Posterior vena cava (tissue), 2 donors: ENCODE results near the gene KHNYN. TPM values are rescaled to one million over a fixed set of nuclear protein-coding genes. Genes with fewer than 3 reads are reported as not detected.
A peak's percentile ranks its signal among the peaks of the same experiment; 100 is the strongest.
"Not testable (repeated sequence)": the region's sequence is repeated elsewhere in the genome, so short reads cannot be mapped to it uniquely, and the experiment has no call there.

Source experiments
- DNase-seq: peaks from one replicate; pipeline ENCODE4 v3.0.0-alpha.2; 2020; ENCODE audit warnings: low spot score
- intact Hi-C, 2 donors: fragments of 100-400 bp; cut with DNase I; formaldehyde crosslinking; loops; one replicate each; pipeline versions ENCODE4 v1.14.1 to v1.14.2; 2022 to 2023
- total RNA-seq, 2 donors: library from RNA; stranded (reverse); fragmentation: NEBNext Ultra II Directional; extraction: Animal tissue kit (Norgen Biotek cat#: 25700); gene quantifications; one replicate each; pipeline ENCODE4 v1.2.1, GENCODE V29; 2021
- donor health status: DM: yes; HTN: yes; CAD: no.
- donor health status: DM: yes; HTN: yes; CAD: no.

The KHNYN gene
- total RNA-seq, 2 donors from 2014 or later = 41.4 to 41.8 TPM

DNA sequence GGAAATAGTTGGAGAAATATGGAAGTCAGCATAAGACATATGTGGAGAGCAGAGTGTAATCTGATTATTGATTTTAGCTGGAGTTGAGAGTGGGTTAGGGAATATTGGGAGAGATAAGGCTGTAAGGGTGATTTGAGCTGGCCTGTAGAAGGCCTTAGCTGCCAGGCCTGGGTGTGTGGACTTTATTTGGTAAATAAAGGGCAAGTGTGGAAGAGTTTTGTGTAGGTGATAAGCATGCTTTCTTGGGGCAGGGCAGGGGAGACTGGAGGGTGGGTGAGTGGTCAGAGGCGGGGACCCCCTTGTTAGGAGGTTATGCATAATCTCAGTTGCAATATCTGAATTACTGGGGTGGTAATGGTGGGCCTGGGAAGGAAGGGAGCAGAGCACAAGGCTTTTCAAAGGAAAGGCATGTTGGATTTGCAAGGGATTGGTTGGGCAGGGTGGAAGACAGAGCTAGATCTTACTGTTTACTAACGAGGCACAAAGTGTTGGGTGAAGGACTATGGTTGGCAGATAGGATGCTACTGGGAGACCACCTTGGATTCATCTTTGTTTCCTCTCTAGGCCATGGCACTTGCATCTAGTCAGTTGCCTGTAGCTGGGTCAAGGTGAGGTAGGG lies 5.5 kb downstream of the KHNYN start:
- no peak for DNase-seq
- intact Hi-C loops = loop anchor here (5.0 kb wide), 2 partner anchors 68 to 103 kb away; partner anchors contain the start of gene NFATC4 (in 1 of the 2)

DNA sequence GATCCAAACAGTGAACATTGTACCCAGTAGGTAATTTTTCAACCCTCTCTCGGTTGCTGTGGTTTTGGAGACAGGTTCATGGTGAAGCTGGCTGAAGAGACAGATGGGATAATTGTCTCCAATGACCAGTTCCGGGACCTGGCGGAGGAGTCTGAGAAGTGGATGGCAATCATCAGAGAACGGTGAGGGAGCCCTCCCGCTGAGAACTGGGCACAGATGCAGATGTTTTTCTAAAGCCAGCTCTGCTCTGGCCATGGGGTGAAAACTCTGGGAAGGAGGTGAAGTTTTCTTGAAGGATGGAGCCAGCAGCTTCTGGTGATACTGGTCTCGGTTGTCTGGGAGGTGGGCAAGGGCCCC lies 6.2 kb downstream of the KHNYN start:
- DNase-seq = no peak
- intact Hi-C loops = loop anchor here (2.0 to 5.0 kb wide), 4 partner anchors 69 to 105 kb away; partner anchors contain the start of gene NFATC4 (in 1 of the 2)

- no peak for DNase-seq
- intact Hi-C loops = loop anchor here (2.0 to 5.0 kb wide), 4 partner anchors 69 to 106 kb away; partner anchors contain the start of gene NFATC4 (in 1 of the 2)
Measured at GRCh38 chr14:24436355-24437019, 6.7 kb downstream of the KHNYN start.

- no peak for DNase-seq
- intact Hi-C loops = loop anchor here (2.0 to 5.0 kb wide), 4 partner anchors 70 to 106 kb away; partner anchors contain the start of gene NFATC4 (in 1 of the 2)
Measured at GRCh38 chr14:24437020-24437735, 7.4 kb downstream of the KHNYN start.

GRCh38 chr14:24437736-24438067 lies 7.9 kb downstream of the KHNYN start:
- no peak for DNase-seq
- intact Hi-C loops = loop anchor here (2.0 to 5.0 kb wide), 4 partner anchors 70 to 107 kb away; partner anchors contain the start of gene NFATC4 (in 1 of the 2)

- intact Hi-C loops = loop anchor here (5.0 kb wide), 2 partner anchors 71 to 106 kb away; partner anchors contain the start of gene NFATC4 (in 1 of the 2)
- no peak for DNase-seq
Measured at GRCh38 chr14:24438223-24439097, 8.7 kb downstream of the KHNYN start.

GRCh38 chr14:24439257-24439656 lies 9.5 kb downstream of the KHNYN start:
- intact Hi-C loops = loop anchor here (5.0 kb wide), 2 partner anchors 72 to 107 kb away; partner anchors contain the start of gene NFATC4 (in 1 of the 2)
- DNase-seq = no peak

- DNase-seq = no peak
- intact Hi-C loops = loop anchor here (5.0 kb wide), 2 partner anchors 73 to 108 kb away; partner anchors contain the start of gene NFATC4 (in 1 of the 2)
Measured at GRCh38 chr14:24439830-24440605, 10.3 kb downstream of the KHNYN start.

GRCh38 chr14:24440606-24441399 lies 11.0 kb downstream of the KHNYN start:
- DNase-seq = no peak
- intact Hi-C loops = loop anchor here in 1 of 2 donors (1.0 kb wide), 1 partner anchor 12 kb away; the partner anchor contains the start of genes CBLN3 and KHNYN

DNA sequence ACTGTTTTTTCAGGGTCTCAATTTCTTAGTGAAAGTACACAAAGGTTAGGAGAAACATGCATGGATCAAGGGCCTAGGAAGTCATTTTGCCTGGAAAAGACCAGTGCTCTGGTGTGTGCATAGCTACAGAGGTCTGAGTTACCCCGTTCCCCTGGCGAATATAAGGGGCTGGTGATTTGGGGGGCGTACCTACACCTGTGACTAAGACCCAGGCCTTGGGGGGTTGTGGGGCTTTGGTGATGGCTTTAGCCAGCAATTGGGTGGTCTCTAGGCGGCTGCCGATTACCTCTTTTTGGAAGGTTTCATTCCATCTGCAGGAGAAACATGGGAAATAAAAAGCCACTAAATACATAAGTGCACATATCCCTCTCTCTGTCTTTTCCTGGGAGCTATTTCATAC lies 11.7 kb downstream of the KHNYN start:
- intact Hi-C loops = loop anchor here in 1 of 2 donors (1.0 kb wide), 1 partner anchor 12 kb away; the partner anchor contains the start of genes CBLN3 and KHNYN
- DNase-seq = no peak

- DNase-seq = no peak
- intact Hi-C loops = loop anchor here in 1 of 2 donors (1.0 kb wide), 1 partner anchor 13 kb away; the partner anchor contains the start of genes CBLN3 and KHNYN
Measured at GRCh38 chr14:24441904-24442239, 12.1 kb downstream of the KHNYN start.

- intact Hi-C loops = no loop called here
- DNase-seq = peak; percentile 99
Measured at GRCh38 chr14:24442240-24443052, 12.7 kb downstream of the KHNYN start, which contains the start of gene SDR39U1. TSS of gene SDR39U1 (minus strand) at chr14:24442776. CDS start at chr14:24442769, 7 bp downstream.

DNA sequence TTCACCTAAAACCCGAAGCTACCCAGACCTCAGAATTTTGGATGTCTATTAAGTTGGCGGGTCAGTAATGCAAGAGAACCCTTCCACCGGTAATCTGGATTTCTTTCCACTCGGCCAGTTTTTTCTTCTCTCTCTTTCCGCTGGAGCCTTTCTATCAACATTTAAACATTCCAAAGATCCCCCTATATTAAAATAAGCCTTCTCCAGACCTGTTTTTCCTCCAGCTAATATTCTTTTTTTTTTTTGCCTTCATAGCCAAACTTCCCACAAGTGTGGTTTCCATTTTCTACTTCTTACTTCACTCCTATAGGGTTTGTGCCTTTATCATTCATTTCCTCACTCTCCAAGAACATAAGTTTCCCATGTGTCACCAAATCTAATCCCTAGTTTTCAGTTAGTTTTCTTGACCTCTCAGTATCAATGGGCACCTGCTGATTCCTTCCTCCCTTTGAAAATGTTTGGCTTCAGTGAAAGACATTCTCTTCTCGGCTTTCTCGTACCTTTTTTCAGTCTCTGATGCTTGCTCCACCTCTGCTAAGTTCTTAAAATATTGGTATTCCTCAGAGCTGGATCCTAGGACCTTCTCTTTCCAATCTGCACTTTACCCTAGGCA lies 13.4 kb downstream of the KHNYN start:
- intact Hi-C loops = no loop called here
- no peak for DNase-seq

DNA sequence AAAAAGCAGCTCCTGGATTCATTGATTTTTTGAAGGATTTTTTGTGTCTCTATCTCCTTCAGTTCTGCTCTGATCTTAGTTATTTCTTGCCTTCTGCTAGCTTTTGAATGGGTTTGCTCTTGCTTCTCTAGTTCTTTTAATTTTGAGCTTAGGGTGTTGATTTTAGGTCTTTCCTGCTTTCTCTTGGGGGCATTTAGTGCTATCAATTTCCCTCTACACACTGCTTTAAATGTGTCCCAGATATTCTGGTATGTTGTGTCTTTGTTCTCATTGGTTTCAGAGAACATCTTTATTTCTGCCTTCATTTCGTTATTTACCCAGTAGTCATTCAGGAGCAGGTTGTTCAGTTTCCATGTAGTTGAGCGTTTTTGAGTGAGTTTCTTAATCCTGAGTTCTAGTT lies 21.1 kb downstream of the KHNYN start:
- intact Hi-C loops, DNase-seq: not testable (repeated sequence)

DNA sequence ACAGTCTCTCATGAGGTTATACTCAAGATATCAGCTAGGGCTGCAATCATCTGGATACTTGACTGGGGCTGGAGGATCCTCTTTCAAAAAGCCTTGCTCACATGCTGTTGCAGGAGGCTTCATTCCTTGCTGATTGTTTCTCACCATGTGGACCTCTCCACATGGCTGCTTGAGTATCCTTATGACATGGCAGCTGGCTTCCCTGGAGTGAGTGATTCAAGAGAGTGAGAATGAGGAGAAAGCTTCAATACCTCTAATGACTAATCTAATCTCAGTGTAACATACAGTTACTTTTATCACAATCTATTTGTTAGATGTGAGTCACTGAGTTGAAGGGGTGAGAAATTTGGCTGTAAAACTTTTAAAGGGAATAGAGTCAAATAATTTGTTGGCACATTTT lies 27.2 kb downstream of the KHNYN start:
- intact Hi-C loops = no loop called here
- DNase-seq = no peak

DNA sequence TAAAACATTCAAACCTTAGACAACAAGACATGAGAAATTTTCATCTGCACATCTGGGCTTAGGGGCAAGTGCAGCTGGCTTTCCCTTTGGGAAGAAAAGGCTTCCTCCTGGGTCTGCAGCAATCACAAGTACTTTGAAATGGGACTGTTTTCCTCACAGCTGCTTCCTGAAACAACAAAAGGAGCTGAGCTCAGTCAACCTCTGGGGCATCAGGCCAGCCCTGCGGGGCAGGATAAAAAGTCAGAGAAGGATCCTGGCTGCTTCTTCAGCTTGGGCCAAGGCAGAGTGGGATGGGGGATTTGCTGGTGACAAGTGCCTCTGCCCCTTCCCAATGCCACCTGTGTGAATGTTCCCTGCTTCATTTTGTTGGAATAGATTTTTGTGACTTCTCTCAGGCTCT lies 29.0 kb downstream of the KHNYN start:
- intact Hi-C loops = no loop called here
- DNase-seq = no peak
